H1 (cell line): ENCODE results near the gene TAS2R40. TPM values are rescaled to one million over a fixed set of nuclear protein-coding genes. Genes with fewer than 3 reads are reported as not detected.

ENCODE experiments used
- CTCF ChIA-PET: fragments of 300-600 bp; sonication (Branson Sonifier 250); formaldehyde crosslinking; loops from one replicate; lab custom pipeline; 2021; ENCODE audit not compliant: partially characterized antibody; lab: Charles Lee
- POLR2A ChIA-PET: fragments of 300-600 bp; sonication (Branson Sonifier 250); formaldehyde crosslinking; loops from one replicate; lab custom pipeline; 2021; ENCODE audit warnings: inconsistent platforms; ENCODE audit not compliant: partially characterized antibody; lab: Charles Lee
- DNase-seq, 2 experiments: peaks; one replicate each; pipeline versions ENCODE4 v3.0.0 to v3.0.0-alpha.2; 2010 to 2022; ENCODE audit warnings: low spot score in 2 of 2, low read depth in 1 of 2, mixed read lengths in 1 of 2
- FAIRE-seq: peaks from 2 replicates; lab custom pipeline; 2011; peaks lifted over from hg19 to GRCh38; lab: Jason Lieb, UNC
- H2AFZ ChIP-seq: 2 replicates; pipeline ENCODE4 v1.8.1; 2012; ENCODE audit warnings: low read length, inconsistent platforms
- H2AK5ac ChIP-seq: 2 replicates; pipeline ENCODE4 v1.6.1; 2013; ENCODE audit warnings: low read depth, low read length
- H2BK120ac ChIP-seq: replicated peaks from 2 replicates; pipeline ENCODE3; 2013; ENCODE audit warnings: low read depth, low read length, inconsistent platforms
- H2BK12ac ChIP-seq: 2 replicates; pipeline ENCODE4 v1.6.1; 2013; ENCODE audit warnings: low read depth, low read length
- H2BK15ac ChIP-seq: 2 replicates; pipeline ENCODE4 v1.6.1; 2013; ENCODE audit warnings: low read length
- H2BK20ac ChIP-seq: 2 replicates; pipeline ENCODE4 v1.6.1; 2013; ENCODE audit warnings: low read length
- H2BK5ac ChIP-seq: 2 replicates; pipeline ENCODE4 v1.6.1; 2013; ENCODE audit warnings: low read depth, low read length
- H3K14ac ChIP-seq: 2 replicates; pipeline ENCODE4 v1.6.1; 2013; ENCODE audit warnings: inconsistent platforms; ENCODE audit not compliant: insufficient read length
- H3K18ac ChIP-seq: 2 replicates; pipeline ENCODE4 v1.6.1; 2013; ENCODE audit warnings: low read length; ENCODE audit errors: extremely low read depth
- H3K23ac ChIP-seq: 2 replicates; pipeline ENCODE4 v1.6.1; 2013; ENCODE audit warnings: inconsistent platforms; ENCODE audit not compliant: insufficient read length
- H3K23me2 ChIP-seq: 2 replicates; pipeline ENCODE4 v1.6.1; 2013; ENCODE audit warnings: low read depth, low read length
- H3K27ac ChIP-seq: 2 replicates; pipeline ENCODE4 v1.6.1; 2011; ENCODE audit warnings: low read depth, low read length, inconsistent platforms
- H3K27me3 ChIP-seq, 4 experiments: replicated peaks in 1 of 4; 1 replicate in 1 of 4; 2 replicates in 3 of 4; pipeline versions ENCODE4 v1.6.1 to v1.8.1; 2011 to 2013; ENCODE audit warnings: low read length in 3 of 4, mild to moderate bottlenecking in 3 of 4, inconsistent platforms in 2 of 4, mixed read lengths in 2 of 4, moderate library complexity in 1 of 4; ENCODE audit not compliant: control insufficient read depth in 3 of 4, insufficient read depth in 3 of 4; ENCODE audit errors: extremely low read depth in 1 of 4
- H3K36me3 ChIP-seq, 4 experiments: 2 replicates each; pipeline versions ENCODE4 v1.6.1 to v1.8.1; 2011 to 2013; ENCODE audit warnings: mild to moderate bottlenecking in 4 of 4, low read length in 3 of 4, moderate library complexity in 2 of 4, control low read depth in 1 of 4, inconsistent platforms in 1 of 4; ENCODE audit not compliant: insufficient read depth in 4 of 4, control insufficient read depth in 2 of 4
- H3K4ac ChIP-seq: replicated peaks from 2 replicates; pipeline ENCODE3; 2013; ENCODE audit warnings: low read length, low read depth, mixed read lengths, inconsistent platforms; ENCODE audit not compliant: insufficient read length
- H3K4me1 ChIP-seq, 4 experiments: replicated peaks in 1 of 4; 1 replicate in 1 of 4; 2 replicates in 3 of 4; pipeline versions ENCODE4 v1.6.1 to v1.8.1; 2011 to 2013; ENCODE audit warnings: low read length in 3 of 4, inconsistent platforms in 2 of 4, mixed read lengths in 1 of 4; ENCODE audit not compliant: insufficient read depth in 4 of 4, control insufficient read depth in 3 of 4
- H3K4me2 ChIP-seq, 2 experiments: 2 replicates each; pipeline versions ENCODE4 v1.6.1 to v1.8.1; 2011 to 2013; ENCODE audit warnings: low read depth in 2 of 2, low read length in 2 of 2, control low read depth in 1 of 2, inconsistent platforms in 1 of 2, mild to moderate bottlenecking in 1 of 2; ENCODE audit not compliant: insufficient read depth in 1 of 2
- H3K4me3 ChIP-seq, 4 experiments: fragments of 200-600, 300-600 bp in 1 of 4; sonication (generic), shearing (Covaris generic), sonication (Bioruptor Twin) in 1 of 4; 2 replicates each; pipeline versions ENCODE4 v1.5.1 to v1.8.1; 2011 to 2016; ENCODE audit warnings: low read length in 4 of 4, low read depth in 3 of 4, control low read depth in 2 of 4, inconsistent platforms in 2 of 4, mild to moderate bottlenecking in 2 of 4, mixed read lengths in 1 of 4, moderate library complexity in 1 of 4; ENCODE audit not compliant: insufficient read depth in 2 of 4; ENCODE audit errors: extremely low read depth in 1 of 4
- H3K56ac ChIP-seq: replicated peaks from 2 replicates; pipeline ENCODE3; 2013; ENCODE audit warnings: low read depth, mild to moderate bottlenecking, mixed read lengths, low read length, inconsistent platforms; ENCODE audit not compliant: insufficient read length
- H3K79me1 ChIP-seq: 2 replicates; pipeline ENCODE4 v1.6.1; 2013; ENCODE audit warnings: low read depth, low read length, control low read depth
- H3K79me2 ChIP-seq, 2 experiments: 2 replicates each; pipeline versions ENCODE4 v1.6.1 to v1.8.1; 2012 to 2013; ENCODE audit warnings: low read length in 2 of 2, mild to moderate bottlenecking in 2 of 2, inconsistent platforms in 1 of 2; ENCODE audit not compliant: insufficient read depth in 2 of 2, control insufficient read depth in 1 of 2
- H3K9ac ChIP-seq, 4 experiments: replicated peaks in 1 of 4; 1 replicate in 1 of 4; 2 replicates in 3 of 4; pipeline versions ENCODE4 v1.6.1 to v1.8.1; 2011 to 2013; ENCODE audit warnings: low read depth in 3 of 4, low read length in 3 of 4, control low read depth in 2 of 4, mild to moderate bottlenecking in 2 of 4, moderate library complexity in 2 of 4, inconsistent platforms in 1 of 4; ENCODE audit errors: extremely low read depth in 1 of 4
- H3K9me3 ChIP-seq, 2 experiments: 2 replicates each; pipeline versions ENCODE4 v1.6.1 to v1.8.1; 2012 to 2013; ENCODE audit warnings: mild to moderate bottlenecking in 2 of 2, moderate library complexity in 2 of 2, control low read depth in 1 of 2, inconsistent platforms in 1 of 2, low read depth in 1 of 2, low read length in 1 of 2, mixed read lengths in 1 of 2; ENCODE audit not compliant: insufficient read depth in 2 of 2
- H4K20me1 ChIP-seq, 2 experiments: replicated peaks in 1 of 2; 2 replicates each; pipeline versions ENCODE3 to v1.8.1; 2011 to 2013; ENCODE audit warnings: inconsistent platforms in 2 of 2, low read length in 2 of 2, mild to moderate bottlenecking in 1 of 2; ENCODE audit not compliant: insufficient read depth in 2 of 2, control insufficient read depth in 1 of 2
- H4K5ac ChIP-seq: 2 replicates; pipeline ENCODE4 v1.6.1; 2013; ENCODE audit warnings: low read length, low read depth, mixed read lengths, inconsistent platforms; ENCODE audit not compliant: insufficient read length
- H4K8ac ChIP-seq: 2 replicates; pipeline ENCODE4 v1.8.0; 2013; ENCODE audit warnings: mild to moderate bottlenecking, moderate library complexity, low read length, inconsistent platforms; ENCODE audit not compliant: insufficient read depth; ENCODE audit errors: extremely low read depth
- H4K91ac ChIP-seq: replicated peaks from 2 replicates; pipeline ENCODE3; 2013; ENCODE audit warnings: low read length, mixed read lengths, inconsistent platforms; ENCODE audit not compliant: insufficient read length
- CTBP2 ChIP-seq: IDR thresholded peaks from 2 replicates; pipeline ENCODE4 v1.7.0; 2011; ENCODE audit warnings: borderline replicate concordance, mild to moderate bottlenecking, moderate library complexity, mixed read lengths, low read length; ENCODE audit not compliant: insufficient read depth, insufficient read length
- KDM1A ChIP-seq: fragments of 200-600, 300-600 bp; sonication (generic); IDR thresholded peaks from 2 replicates; pipeline ENCODE4 v1.7.1; 2016; ENCODE audit warnings: mild to moderate bottlenecking, low read length, borderline replicate concordance
- RBBP5 ChIP-seq: IDR thresholded peaks from 2 replicates; pipeline ENCODE4 v1.7.1; 2012; ENCODE audit warnings: low read depth, mild to moderate bottlenecking, inconsistent platforms, low read length, moderate library complexity, borderline replicate concordance
- SIN3A ChIP-seq, 2 experiments: IDR thresholded peaks in 1 of 2; conservative IDR thresholded peaks in 1 of 2; 2 replicates each; pipeline ENCODE4 v1.6.1; 2011 to 2012; ENCODE audit warnings: low read length in 2 of 2, improper control_type of control experiment in 1 of 2, low read depth in 1 of 2, mild to moderate bottlenecking in 1 of 2
- TAF7 ChIP-seq: optimal IDR thresholded peaks from 2 replicates; pipeline ENCODE3; 2011; ENCODE audit warnings: low read depth, mild to moderate bottlenecking, inconsistent platforms, low read length, moderate library complexity, borderline replicate concordance
- USF2 ChIP-seq: IDR thresholded peaks from 2 replicates; pipeline ENCODE4 v1.6.1; 2011; ENCODE audit warnings: low read length, improper control_type of control experiment
- polyA plus RNA-seq, 7 experiments: library from polyadenylated mRNA; depleted of rRNA in 3 of 7; stranded (reverse) in 5 of 7; unstranded in 2 of 7; fragments of >200 nt in 5 of 7; fragments of 200-250 nt in 2 of 7; gene quantifications; 1 replicate in 5 of 7; 2 replicates in 1 of 7; 4 replicates in 1 of 7; pipeline versions ENCODE4 v1.2.1 to v1.2.3, GENCODE V29; 2011 to 2013; ENCODE audit warnings: missing spikeins in 2 of 7, mixed read lengths in 2 of 7
- total RNA-seq: library from RNA; stranded (reverse); fragmentation: NEBNext Ultra II Directional; extraction: Animal tissue kit (Norgen Biotek cat#: 25700); gene quantifications from 2 replicates; pipeline ENCODE4 v1.2.1, GENCODE V29; 2021

Gene TAS2R40
- total and polyA plus RNA-seq, 2 of the 8 experiments (the other 6 are each of a cell fraction or from before 2014, with no cell fraction given): not detected

GRCh38 chr7:143239813-143240212 is 18.0 kb downstream of the TAS2R40 start:
- Histone ChIP-seq H3K4me3 (no peak overlapping the region), H2BK12ac (no peak overlapping the region), H2AFZ (no peak overlapping the region), H4K5ac (no peak overlapping the region), H2AK5ac (no peak overlapping the region), H3K36me3 (no peaks in the 10 kb centered on the region), H4K8ac (no peak overlapping the region), H3K27ac (no peak overlapping the region), H3K9me3 (peaks cover 2 to 3% of the 10 kb centered on the region in 2 experiments; a peak in 2 of 4 replicates), H3K4me2 (no peak overlapping the region), H4K91ac (no peak overlapping the region), H3K79me2 (no peaks in the 10 kb centered on the region), H3K9ac (no peak overlapping the region), H2BK20ac (no peak overlapping the region), H3K27me3 (no peaks in the 10 kb centered on the region; a peak in 1 of 7 replicates), H2BK5ac (no peak overlapping the region)
- DNase-seq: no peak
- POLR2A ChIA-PET: interaction anchor here (1.4 kb wide), 1 partner anchor 71 kb away, joined by 3 read pairs; no protein-coding TSS in a partner anchor
- TF ChIP-seq CTBP2 (no peak), USF2 (no peak), TAF7 (no peak), SIN3A (conservative IDR thresholded peaks at IDR 0.05 in 1 of 2, IDR thresholded peaks at IDR 0.05 in 1 of 2; ENCODE audit: low read depth in 1 of 2, low read length in 2 of 2) (no peak), KDM1A (no peak), RBBP5 (no peak)
- TF ChIP-seq, all 59 proteins: peak for 0
- no peak overlapping the region for H3K14ac ChIP-seq
- H3K56ac ChIP-seq: no peak overlapping the region
- H3K79me1 ChIP-seq: no peaks in the 10 kb centered on the region
- no peaks in the 10 kb centered on the region for H3K4me1 ChIP-seq
- no peak overlapping the region for H3K23ac ChIP-seq
- no peak overlapping the region for H2BK120ac ChIP-seq
- CTCF ChIA-PET: interaction anchor here (0.6 to 6.5 kb wide), 40 partner anchors 8 to 764 kb away, joined by 3 to 91 read pairs (median 6); partner anchors contain the start of genes CLCN1, EPHA1, GSTK1 and TAS2R40
- no peaks in the 10 kb centered on the region for H3K23me2 ChIP-seq
- no peak overlapping the region for H3K4ac ChIP-seq
- no peak overlapping the region for H2BK15ac ChIP-seq
- FAIRE-seq: no peak
- H3K18ac ChIP-seq: no peak overlapping the region
- no peaks in the 10 kb centered on the region for H4K20me1 ChIP-seq
